GM10248 (cell line): ENCODE measurements around the gene CFL1.

Source experiments
- CTCF ChIA-PET: fragments of 300-600 bp; sonication (Branson Sonifier 250); formaldehyde crosslinking; extraction: SDS; loops from one replicate; lab custom pipeline; 2021; ENCODE audit warnings: antibody characterized with exemption; lab: Yijun Ruan, JAX
- POLR2A ChIA-PET: fragments of 350-650 bp; sonication (Branson Sonifier 250); formaldehyde crosslinking; extraction: SDS; loops from one replicate; lab custom pipeline; 2020; ENCODE audit warnings: antibody characterized with exemption; lab: Yijun Ruan, JAX
- DNase-seq: peaks from one replicate; pipeline ENCODE4 v3.0.0; 2012; ENCODE audit errors: extremely low spot score
- TF ChIP-seq, protein P1 (sequence below): IDR thresholded peaks from 2 replicates; pipeline ENCODE4 v1.5.1; 2012; ENCODE audit warnings: mild to moderate bottlenecking, low read depth; ENCODE audit errors: extremely low read depth, missing control alignments, control extremely low read depth

Gene CFL1

DNA sequence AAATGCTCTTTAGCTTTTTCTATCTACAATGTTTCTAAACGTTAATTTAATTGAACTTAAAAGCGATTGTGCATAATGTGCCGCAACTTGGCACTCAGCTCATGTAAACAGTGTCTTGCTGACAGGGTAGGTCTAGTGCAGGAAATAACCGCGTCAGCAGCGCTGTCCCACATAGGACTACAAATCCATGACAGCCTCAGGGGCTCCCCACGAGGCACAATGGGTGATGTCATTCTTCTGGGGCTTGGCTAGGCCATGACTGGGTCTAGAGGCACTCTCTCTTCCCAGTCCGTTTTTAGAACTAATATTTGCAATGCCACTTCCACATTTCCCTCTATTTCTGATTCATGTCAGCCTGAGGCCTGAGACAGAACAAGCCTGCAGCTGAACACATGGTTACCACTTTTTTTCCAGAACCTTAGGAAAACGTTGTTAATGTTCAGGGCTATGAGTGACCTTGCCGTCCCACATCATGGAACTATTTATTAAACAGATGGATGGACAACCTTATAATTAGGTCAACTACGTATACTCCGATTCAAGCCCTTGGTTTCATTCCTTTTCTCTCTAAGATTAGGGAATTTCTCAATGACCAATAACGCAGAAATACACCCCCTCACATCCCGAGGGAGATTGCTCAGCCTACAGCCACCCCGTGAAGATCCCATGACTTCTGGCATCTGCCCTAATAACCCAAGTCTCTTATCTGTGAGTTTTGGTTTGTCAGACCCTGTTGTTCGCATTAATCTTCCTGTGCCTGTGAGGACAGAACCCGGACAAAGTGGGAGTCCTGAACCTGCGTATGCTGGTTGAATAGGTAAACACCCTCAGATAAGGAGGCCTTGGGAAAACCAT is 43.6 kb downstream of the CFL1 start:
- TF ChIP-seq, protein P1, sequence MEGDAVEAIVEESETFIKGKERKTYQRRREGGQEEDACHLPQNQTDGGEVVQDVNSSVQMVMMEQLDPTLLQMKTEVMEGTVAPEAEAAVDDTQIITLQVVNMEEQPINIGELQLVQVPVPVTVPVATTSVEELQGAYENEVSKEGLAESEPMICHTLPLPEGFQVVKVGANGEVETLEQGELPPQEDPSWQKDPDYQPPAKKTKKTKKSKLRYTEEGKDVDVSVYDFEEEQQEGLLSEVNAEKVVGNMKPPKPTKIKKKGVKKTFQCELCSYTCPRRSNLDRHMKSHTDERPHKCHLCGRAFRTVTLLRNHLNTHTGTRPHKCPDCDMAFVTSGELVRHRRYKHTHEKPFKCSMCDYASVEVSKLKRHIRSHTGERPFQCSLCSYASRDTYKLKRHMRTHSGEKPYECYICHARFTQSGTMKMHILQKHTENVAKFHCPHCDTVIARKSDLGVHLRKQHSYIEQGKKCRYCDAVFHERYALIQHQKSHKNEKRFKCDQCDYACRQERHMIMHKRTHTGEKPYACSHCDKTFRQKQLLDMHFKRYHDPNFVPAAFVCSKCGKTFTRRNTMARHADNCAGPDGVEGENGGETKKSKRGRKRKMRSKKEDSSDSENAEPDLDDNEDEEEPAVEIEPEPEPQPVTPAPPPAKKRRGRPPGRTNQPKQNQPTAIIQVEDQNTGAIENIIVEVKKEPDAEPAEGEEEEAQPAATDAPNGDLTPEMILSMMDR: no peak
- DNase-seq: no peak
- CTCF ChIA-PET: interaction anchor here (1.4 to 7.6 kb wide), 6 partner anchors 35 to 188 kb away, joined by 3 to 145 read pairs (median 16); partner anchors contain the start of genes AP5B1, KAT5 and MUS81
- POLR2A ChIA-PET: no interaction called here

DNA sequence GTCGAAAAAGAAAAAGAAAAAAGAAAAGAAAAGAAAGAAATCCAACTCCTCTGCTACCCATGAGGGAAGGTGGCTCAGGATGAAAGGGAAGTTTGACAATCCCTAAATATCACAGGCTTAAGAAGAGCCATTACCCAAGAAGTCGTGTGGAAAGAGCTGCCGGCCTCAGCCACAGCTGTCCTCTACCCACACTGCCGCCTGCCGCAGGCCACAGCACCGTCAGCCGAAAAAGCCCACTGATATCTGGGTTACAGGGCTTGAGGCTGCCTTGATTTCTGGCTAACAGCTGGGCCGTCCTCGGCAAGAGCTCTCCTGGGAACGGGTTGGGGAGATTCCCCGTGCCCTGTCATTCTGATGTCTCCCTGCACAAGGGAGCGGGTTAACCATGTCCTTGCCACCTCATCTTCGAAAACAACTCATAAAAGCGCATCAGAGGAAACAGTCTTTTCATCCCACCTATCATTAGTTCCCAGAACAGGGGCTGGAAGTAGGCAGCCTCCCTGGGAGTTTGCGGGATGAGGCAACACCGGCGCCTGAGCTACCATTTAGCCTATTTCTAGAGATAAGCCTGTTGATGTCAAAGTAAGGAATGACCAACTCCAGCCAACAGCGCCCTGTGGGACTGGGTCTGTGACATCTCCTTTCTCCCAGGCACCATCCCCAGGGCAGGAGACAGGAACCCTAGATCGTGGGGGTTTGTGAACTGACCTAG is 46.1 kb downstream of the CFL1 start:
- no peak for DNase-seq
- TF ChIP-seq, protein P1: no peak
- ChIA-PET CTCF (interaction anchor here (0.9 to 3.8 kb wide), 7 partner anchors 9 to 211 kb away, joined by 3 to 27 read pairs (median 3); no protein-coding TSS in a partner anchor), POLR2A (no interaction called here)

DNA sequence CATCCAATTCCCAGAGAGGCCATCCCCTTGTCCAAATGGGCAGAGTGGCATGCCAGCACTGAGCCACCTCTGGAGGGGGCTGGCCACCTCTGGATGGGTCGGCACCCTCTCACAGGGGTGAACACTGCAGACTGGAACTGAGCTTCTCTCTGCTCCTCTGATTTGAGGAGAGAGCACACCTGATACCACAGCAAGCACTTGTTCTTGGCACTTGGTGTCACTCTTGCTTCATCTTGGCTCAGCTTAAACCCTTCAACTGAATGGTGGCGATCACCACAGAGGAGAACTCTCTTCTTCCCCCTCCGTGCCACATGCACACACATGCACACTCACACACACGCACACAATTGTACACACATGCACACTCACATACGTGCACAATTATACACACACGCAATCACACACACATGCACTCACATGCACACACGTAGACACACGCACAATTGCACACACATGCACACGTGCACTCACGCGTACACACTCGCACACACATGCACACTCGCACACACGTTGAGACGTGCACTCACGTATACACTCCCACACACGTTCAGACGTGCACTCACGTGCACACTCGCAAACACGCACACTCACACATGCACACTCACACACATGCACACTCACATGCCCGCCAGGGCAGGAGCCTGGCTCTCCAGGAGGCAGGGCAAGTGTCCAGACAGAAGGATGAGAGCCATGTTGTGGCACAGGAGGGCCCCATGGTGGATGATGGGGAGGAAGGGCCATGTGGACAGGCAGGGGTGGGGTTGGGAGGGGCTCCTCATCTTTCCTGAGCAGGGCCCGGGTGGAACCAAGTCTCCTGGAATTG is 47.7 kb downstream of the CFL1 start:
- TF ChIP-seq, protein P1: no peak
- ChIA-PET CTCF (interaction anchor here (0.7 to 3.9 kb wide), 4 partner anchors 7 to 39 kb away, joined by 3 to 32 read pairs (median 16); no protein-coding TSS in a partner anchor), POLR2A (no interaction called here)
- DNase-seq: no peak

DNA sequence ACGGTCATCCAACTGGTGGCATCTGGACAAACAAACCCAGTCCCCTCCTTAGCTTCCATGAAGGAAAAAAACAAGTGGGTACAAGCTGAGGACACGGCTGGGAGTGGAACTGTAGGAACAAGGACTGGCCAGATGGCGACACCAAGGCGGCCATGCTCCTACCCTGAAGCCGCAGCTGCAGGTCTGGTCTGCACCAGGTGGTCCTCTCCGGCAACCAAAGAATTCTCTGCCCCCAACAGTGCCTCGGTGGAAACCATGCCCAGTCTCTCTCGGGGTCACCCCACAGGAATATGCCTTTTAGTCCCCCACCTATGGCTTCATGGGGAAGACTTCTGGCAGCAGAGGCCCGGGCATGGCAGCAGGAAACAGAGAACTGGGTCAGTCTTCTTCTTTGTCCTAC is 48.5 kb downstream of the CFL1 start:
- no peak for DNase-seq
- ChIA-PET POLR2A (no interaction called here), CTCF (interaction anchor here (0.7 to 3.9 kb wide), 3 partner anchors 8 to 39 kb away, joined by 3 to 32 read pairs (median 4); no protein-coding TSS in a partner anchor)

DNA sequence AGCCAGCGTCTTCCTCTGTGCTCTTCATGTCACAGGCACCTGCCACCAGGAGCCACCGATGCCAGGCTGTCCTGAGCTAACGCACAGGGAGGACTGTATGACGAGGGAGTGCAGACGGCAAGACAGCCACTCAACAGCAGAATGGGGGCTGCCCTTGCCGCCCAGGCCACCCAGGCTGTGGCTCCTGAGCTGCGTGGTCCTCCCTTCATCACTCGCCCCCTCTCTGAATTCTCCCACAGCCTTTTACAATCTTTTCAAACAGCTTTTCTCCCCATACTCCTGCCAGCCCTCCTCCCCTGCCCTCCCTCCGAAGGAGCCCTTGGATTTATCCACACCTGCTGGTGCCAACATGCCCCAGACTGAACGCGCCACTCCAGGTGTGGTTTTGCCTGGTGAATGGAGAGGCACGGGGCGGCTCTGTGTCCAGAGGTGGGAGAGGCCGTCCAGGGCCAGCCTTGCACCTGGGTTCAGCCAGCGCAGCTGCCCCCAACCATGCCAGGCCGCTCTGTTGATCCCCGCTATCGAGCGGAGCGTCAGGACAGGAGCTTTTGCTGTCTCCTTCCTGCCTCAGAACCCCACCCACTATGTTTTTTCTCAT is 49.1 kb downstream of the CFL1 start:
- ChIA-PET POLR2A (no interaction called here), CTCF (interaction anchor here (1.0 to 3.9 kb wide), 6 partner anchors 9 to 97 kb away, joined by 3 to 32 read pairs (median 4); no protein-coding TSS in a partner anchor)
- TF ChIP-seq, protein P1: no peak
- DNase-seq: no peak

More for the DNA sequence above, 48.5 kb downstream of the CFL1 start:
- TF ChIP-seq, protein P1: no peak

DNA sequence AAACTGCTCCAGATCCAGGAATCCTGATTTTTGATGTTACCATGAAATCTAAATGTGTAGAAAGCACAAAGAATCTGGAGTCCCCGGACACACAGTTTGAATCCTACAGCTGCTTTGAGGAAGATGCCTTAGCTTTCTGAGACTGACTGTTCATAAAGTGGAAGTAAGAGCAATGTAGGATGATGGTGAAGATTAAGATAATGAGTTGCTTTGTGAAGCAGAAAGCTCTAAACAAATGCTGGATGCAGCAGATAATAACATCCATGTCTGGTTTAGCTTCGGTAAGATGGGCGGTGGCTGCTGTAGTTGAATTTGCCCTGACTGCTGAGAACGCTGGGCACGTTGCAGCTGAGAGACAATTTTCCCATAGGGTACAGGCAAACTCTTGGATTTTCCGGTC is 51.0 kb downstream of the CFL1 start:
- ChIA-PET POLR2A (interaction anchor here (0.6 kb wide), 1 partner anchor 728 kb away, joined by 5 read pairs; no protein-coding TSS in a partner anchor), CTCF (interaction anchor here (1.3 to 3.9 kb wide), 3 partner anchors 11 to 27 kb away, joined by 3 to 32 read pairs (median 10); no protein-coding TSS in a partner anchor)
- TF ChIP-seq, protein P1: no peak
- no peak for DNase-seq
